GM18858 (cell line): ENCODE measurements around the gene ZMYND8.
A peak's percentile ranks its signal among the peaks of the same experiment; 100 is the strongest.
"Not testable (repeated sequence)": the region's sequence is repeated elsewhere in the genome, so short reads cannot be mapped to it uniquely, and the experiment has no call there.

ENCODE experiments used
- ATAC-seq: cut with Tn5 transposase; IDR thresholded peaks from one replicate; pipeline ENCODE4 v1.9.1; 2021; ENCODE audit not compliant: unreplicated experiment

Gene ZMYND8

DNA sequence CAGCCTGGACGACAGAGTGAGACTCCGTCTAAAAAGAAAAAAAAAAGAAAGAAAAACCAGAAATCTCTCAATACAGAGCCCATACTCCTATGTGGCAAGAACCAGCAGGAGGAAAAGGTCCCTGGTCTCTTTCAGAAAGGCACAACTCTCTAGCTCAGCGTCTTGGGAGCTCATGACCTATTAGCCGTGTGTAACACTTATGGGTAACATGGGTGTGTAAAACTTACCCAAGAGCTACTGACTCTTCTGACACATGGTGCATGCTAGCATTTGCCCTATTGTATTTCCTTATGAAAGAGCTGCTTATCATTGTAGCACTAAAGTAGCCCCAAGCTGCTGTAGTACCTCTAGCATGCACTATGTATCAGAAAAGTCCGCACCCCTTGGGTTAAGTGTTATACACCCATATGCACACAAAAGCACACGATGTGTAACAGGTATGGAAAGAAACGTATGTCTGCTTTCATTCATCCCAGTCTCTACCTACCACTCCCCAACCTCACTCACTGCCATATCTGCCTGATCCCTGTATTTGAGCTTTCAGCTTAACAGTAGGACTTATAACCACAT is 85.4 kb downstream of the ZMYND8 start:
- no peak for ATAC-seq

- no peak for ATAC-seq
Observed at GRCh38 chr20:47269309-47270165, 87.0 kb downstream of the ZMYND8 start.

- ATAC-seq = no peak
Observed at GRCh38 chr20:47267621-47268020, 88.9 kb downstream of the ZMYND8 start.

DNA sequence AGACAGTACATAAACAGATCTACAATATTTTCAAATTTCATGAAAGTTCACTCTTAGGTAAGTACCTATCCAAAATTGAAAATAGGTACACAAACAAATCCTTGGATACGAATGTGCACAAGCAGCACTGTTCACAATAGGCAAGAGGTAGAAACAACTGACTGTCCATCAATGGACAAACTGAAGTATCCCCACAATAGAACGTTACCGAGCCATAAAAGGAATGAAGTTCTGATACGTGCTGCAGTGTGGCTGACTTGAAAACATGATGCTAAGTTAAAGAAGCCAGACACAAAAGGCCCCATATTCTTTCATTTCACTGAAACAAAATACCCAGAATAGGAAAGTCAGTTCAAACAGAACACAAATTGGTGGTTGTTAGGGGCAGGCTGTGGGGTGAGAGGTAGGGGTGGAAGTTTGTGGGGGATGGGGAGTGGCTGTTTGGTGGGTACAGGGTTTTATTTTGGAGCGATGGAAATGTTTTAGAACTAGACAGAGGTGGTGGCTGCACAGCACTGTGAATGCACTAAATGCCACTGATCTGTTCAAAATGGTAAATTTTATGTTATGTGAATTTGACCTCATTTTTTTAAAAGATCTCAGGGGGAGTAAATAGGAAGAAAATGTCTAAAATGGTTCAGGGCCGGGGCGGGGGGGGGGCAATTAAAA is 89.5 kb downstream of the ZMYND8 start:
- no peak for ATAC-seq

DNA sequence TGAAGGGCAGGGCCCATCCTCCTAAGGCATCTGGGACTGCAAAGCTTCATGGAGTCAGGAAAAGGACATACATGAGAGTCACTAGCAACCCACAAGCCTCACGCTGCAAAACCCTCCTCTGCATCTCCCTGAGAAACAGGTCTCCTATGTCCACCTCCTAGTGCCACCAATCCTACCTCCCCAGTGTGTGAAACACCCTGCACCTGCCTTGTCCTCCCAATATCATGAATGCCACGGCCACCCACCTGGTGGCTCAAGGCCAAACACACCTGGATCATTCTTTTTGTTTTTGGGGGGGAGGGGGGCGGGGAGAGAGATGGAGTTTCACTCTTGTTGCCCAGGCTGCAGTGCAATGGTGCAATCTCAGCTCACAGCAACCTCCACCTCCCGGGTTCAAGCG is 90.5 kb downstream of the ZMYND8 start:
- no peak for ATAC-seq

DNA sequence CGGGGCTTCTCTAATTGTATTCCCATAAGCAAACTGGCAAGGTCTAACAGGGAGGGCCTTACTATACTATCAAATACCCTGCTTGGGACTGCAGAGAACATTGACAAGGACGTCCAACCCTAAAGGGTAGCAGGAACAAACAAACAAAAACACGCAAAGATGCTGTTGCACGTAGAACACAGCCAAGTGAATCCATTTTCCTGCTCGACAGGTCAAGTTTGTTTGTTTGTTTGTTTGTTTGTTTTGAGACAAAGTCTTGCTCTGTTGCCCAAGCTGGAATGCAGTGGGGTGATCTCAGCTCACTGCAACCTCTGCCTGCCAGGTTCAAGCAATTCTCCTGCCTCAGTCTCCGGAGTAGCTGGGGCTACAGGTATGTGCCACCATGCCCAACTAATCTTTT is 91.3 kb downstream of the ZMYND8 start:
- ATAC-seq = no peak

- ATAC-seq = not testable (repeated sequence)
Observed at GRCh38 chr20:47264137-47264769, 92.2 kb downstream of the ZMYND8 start.

DNA sequence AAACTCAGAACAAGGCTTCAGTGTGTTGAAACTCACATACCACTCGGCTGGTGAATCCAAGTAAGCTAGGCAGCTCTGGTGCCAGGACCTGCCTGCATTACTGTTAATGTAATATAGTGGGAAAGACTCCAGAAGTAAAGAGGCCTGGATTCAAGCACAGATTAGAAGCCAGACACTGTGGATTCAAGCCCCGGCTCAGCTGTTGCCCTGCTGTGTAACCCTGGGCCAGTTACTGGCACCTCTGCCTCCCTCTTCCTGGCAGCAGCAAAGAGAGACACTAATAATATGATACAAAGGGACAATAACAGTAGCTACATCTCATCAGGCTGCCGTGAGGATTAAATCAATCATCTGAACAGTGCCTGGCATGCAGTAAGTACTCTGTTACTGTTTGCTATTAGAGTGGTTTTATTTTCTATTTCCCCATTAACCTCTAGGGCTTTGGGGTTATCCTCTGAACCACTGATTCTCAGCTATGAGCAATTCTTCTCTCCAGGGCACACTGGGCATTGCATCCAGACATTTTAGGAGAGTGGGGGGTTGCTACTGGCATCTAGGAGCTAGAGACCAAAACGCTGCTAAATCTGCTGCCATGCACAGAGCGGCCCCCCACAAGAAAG is 92.9 kb downstream of the ZMYND8 start:
- ATAC-seq = no peak

- ATAC-seq = no peak
Observed at GRCh38 chr20:47263080-47263464, 93.4 kb downstream of the ZMYND8 start.

DNA sequence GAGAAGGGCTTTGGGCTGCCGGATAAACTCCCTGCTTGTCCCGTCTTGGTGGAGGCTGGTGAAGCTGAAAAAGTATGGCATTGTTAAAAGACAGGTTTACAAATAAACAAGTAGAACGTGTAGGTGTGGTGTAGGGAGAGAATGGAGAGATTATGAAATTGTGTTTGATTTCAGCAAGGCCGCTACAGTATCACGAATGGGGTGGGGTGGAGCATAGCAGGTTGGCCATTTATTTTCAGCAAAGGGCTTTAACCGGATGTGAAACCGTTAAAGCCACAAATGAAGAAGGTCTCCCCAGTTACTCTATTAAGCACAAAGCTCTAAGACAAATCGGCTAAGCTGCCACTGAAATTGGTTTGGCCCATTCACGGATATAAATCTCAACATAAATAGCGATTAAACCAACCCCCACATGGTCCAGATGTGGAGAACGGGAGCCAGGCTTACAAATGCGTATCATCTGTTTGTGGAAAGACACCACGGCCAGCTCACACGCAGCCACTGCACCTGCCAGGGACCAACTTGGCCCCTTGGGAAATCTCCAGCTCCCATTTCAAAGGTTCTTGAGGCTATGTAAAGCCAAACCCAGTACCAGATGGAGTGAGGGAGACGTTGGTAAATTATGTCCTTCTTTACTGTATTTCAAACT is 94.0 kb downstream of the ZMYND8 start:
- no peak for ATAC-seq

GRCh38 chr20:47262008-47262364 is 94.5 kb downstream of the ZMYND8 start:
- ATAC-seq = no peak

GRCh38 chr20:47261161-47261774 is 95.2 kb downstream of the ZMYND8 start:
- not testable (repeated sequence) for ATAC-seq

DNA sequence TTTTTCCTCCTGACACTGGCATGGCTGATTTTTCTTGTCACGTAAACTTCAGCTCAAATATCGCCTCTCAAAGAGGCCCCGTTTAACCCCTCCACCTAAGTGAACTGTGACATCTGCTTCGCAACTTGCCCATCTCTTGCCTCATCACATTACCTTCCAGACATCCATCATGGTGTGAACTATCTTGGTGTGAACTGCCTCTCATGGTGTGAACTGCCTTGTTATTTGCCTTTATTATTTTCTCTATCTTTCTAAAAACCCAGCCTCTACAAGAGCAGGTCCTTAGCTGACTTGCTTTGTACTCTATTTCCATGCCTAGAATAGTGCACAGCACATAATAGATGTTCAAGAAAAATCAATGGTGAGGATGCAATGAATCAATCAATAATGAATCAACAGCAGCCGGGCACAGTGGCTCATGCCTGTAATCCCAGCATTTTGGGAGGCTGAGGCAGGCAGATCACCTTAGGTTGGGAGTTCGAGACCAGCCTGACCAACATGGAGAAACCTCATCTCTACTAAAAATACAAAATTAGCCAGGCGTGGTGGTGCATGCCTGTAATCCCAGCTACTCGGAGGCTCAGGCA is 95.9 kb downstream of the ZMYND8 start:
- not testable (repeated sequence) for ATAC-seq

- ATAC-seq = peak; percentile 57
Observed at GRCh38 chr20:47258745-47259695, 97.5 kb downstream of the ZMYND8 start.

DNA sequence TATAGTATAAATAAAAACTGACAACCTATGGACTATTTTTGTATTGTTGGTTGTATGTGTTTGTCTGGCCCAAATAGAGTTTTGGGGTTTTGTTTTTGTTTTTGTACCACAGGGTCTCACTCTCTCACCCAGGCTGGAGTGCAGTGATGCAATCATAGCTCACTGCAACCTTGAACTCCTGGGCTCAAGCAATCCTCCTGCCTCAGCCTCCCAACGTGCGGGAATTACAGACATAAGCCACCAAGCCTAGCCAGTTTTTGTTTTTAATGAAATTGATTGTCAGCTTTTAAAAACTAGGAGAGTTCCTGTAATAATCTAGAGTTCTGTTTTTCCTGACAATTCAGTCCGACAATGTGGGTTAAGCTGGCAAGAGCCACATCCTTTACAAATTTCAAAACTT is 98.7 kb downstream of the ZMYND8 start:
- no peak for ATAC-seq

DNA sequence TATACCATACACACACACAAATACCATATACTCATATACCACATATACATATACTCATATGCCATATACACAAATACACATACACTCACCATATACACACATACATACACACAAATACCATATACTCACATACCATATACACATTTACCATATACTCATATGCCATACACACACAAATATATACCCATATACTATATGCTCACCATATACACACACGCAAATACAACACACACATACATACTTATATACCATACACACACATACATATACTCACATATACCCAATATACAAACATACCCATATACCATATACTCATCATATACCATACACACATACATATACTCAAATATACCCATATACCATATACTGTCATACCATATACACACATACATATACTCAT is 99.2 kb downstream of the ZMYND8 start:
- ATAC-seq = no peak

GRCh38 chr20:47256668-47257236 is 99.7 kb downstream of the ZMYND8 start:
- ATAC-seq = no peak

DNA sequence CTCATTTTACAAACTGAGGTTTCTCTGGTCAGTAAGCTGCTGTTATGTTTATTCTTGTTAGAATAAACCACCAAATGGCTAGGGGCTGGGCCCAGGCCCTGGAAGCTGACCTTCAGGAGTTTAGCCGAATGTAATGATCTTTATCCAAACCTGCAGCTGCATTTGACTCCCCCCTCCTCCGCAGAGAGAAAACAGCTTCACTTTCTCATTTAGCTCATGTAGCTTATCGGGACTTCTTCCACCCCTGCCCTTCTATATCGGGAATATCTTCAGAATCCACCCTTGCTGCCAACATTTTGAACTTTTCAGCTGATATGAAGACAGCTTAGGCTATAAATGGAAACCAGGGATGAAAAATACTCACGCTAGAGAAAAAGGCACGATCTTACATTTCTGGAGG is 102.6 kb downstream of the ZMYND8 start:
- ATAC-seq = no peak
